Thyroid gland (tissue), 4 donors: Measurements from ENCODE around the gene TOP1.

Source experiments
- POLR2A ChIP-seq, 2 donors: fragments of 450-650 bp; IDR thresholded peaks; one replicate each; pipeline ENCODE4 v1.6.1; 2017; ENCODE audit warnings: antibody characterized with exemption in 2 of 2, mild to moderate bottlenecking in 2 of 2, moderate library complexity in 1 of 2
- TF ChIP-seq, protein P1 (sequence below), 6 experiments: fragments of 200-600 bp in 3 of 6; fragments of 450-650 bp in 3 of 6; sonication (generic) in 3 of 6; IDR thresholded peaks; one replicate each; pipeline ENCODE4 v1.5.1; 2016 to 2019; ENCODE audit warnings: antibody characterized with exemption in 6 of 6, mild to moderate bottlenecking in 2 of 6, inconsistent platforms in 1 of 6, moderate library complexity in 1 of 6

DNA sequence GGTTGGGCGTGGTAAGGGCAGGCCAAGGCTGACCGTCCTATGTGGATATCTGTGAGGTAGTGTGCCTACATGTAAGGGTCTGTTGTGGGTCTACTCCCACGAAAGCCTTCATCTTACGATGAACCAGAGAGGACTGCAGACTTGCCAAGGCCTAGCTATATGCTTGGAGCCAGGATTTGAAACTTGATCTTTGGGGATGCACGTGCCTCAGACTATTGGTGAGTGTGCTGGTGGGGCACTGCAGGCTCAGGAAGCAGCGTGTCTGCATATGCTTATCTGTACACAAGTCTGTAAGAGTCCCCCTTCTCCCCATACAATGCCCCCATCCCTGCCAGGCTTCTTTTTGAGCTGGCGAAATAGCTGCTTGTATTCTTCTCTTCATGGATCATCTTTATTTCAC, 126.6 kb downstream of the TOP1 start:
- TF ChIP-seq, protein P1, sequence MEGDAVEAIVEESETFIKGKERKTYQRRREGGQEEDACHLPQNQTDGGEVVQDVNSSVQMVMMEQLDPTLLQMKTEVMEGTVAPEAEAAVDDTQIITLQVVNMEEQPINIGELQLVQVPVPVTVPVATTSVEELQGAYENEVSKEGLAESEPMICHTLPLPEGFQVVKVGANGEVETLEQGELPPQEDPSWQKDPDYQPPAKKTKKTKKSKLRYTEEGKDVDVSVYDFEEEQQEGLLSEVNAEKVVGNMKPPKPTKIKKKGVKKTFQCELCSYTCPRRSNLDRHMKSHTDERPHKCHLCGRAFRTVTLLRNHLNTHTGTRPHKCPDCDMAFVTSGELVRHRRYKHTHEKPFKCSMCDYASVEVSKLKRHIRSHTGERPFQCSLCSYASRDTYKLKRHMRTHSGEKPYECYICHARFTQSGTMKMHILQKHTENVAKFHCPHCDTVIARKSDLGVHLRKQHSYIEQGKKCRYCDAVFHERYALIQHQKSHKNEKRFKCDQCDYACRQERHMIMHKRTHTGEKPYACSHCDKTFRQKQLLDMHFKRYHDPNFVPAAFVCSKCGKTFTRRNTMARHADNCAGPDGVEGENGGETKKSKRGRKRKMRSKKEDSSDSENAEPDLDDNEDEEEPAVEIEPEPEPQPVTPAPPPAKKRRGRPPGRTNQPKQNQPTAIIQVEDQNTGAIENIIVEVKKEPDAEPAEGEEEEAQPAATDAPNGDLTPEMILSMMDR (IDR thresholded peaks at IDR 0.05) = no peak
- TF ChIP-seq POLR2A (IDR thresholded peaks at IDR 0.05) = no peak
